ENCODE results near the gene CREB3. TPM values are rescaled to one million over a fixed set of nuclear protein-coding genes. Genes with fewer than 3 reads are reported as not detected.

CREB3 gene
- total RNA-seq, 1 experiment from 2014 or later = 26.5 TPM

GRCh38 chr9:35737143-35737542, 4.7 kb downstream of the CREB3 start:
- CTCF ChIA-PET = no interaction called here
- no peak overlapping the region for H3K27ac Mint-ChIP-seq (ENCODE audit: unreplicated experiment)
- TSS peak; percentile 25 for BruUV-seq (replicated peaks)
- TF ChIP-seq, protein P1, sequence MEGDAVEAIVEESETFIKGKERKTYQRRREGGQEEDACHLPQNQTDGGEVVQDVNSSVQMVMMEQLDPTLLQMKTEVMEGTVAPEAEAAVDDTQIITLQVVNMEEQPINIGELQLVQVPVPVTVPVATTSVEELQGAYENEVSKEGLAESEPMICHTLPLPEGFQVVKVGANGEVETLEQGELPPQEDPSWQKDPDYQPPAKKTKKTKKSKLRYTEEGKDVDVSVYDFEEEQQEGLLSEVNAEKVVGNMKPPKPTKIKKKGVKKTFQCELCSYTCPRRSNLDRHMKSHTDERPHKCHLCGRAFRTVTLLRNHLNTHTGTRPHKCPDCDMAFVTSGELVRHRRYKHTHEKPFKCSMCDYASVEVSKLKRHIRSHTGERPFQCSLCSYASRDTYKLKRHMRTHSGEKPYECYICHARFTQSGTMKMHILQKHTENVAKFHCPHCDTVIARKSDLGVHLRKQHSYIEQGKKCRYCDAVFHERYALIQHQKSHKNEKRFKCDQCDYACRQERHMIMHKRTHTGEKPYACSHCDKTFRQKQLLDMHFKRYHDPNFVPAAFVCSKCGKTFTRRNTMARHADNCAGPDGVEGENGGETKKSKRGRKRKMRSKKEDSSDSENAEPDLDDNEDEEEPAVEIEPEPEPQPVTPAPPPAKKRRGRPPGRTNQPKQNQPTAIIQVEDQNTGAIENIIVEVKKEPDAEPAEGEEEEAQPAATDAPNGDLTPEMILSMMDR (IDR thresholded peaks at IDR 0.05; ENCODE audit: unreplicated experiment) = no peak
- peaks cover 45% of the 10 kb centered on the region for H3K36me3 Mint-ChIP-seq (ENCODE audit: insufficient read depth, unreplicated experiment)
- H3K27me3 Mint-ChIP-seq (ENCODE audit: unreplicated experiment) = no peaks in the 10 kb centered on the region
- DNase-seq = no peak
- H3K4me3 Mint-ChIP-seq (ENCODE audit: low read depth, unreplicated experiment) = no peak overlapping the region
- no peaks in the 10 kb centered on the region for H3K9me3 Mint-ChIP-seq (ENCODE audit: low read depth, unreplicated experiment)
- intact Hi-C loops (cut with micrococcal nuclease; ENCODE audit: unreplicated experiment) = loop anchor here (10.0 kb wide), 2 partner anchors 72 to 78 kb away; partner anchors contain the start of genes ARHGEF39, HINT2 and SPAG8
- H3K4me1 Mint-ChIP-seq (ENCODE audit: low read depth, unreplicated experiment) = no peaks in the 10 kb centered on the region

GRCh38 chr9:35738186-35738585, 5.7 kb downstream of the CREB3 start:
- no peak overlapping the region for H3K27ac Mint-ChIP-seq (ENCODE audit: unreplicated experiment)
- TF ChIP-seq, protein P1 (IDR thresholded peaks at IDR 0.05; ENCODE audit: unreplicated experiment) = no peak
- intact Hi-C loops (cut with micrococcal nuclease; ENCODE audit: unreplicated experiment) = loop anchor here (10.0 kb wide), 2 partner anchors 73 to 77 kb away; partner anchors contain the start of genes ARHGEF39, HINT2 and SPAG8
- no peaks in the 10 kb centered on the region for H3K9me3 Mint-ChIP-seq (ENCODE audit: low read depth, unreplicated experiment)
- no peaks in the 10 kb centered on the region for H3K27me3 Mint-ChIP-seq (ENCODE audit: unreplicated experiment)
- H3K4me3 Mint-ChIP-seq (ENCODE audit: low read depth, unreplicated experiment) = no peak overlapping the region
- DNase-seq = no peak
- CTCF ChIA-PET = no interaction called here
- H3K36me3 Mint-ChIP-seq (ENCODE audit: insufficient read depth, unreplicated experiment) = peaks cover 37% of the 10 kb centered on the region
- no TSS peak for BruUV-seq (replicated peaks)
- H3K4me1 Mint-ChIP-seq (ENCODE audit: low read depth, unreplicated experiment) = no peaks in the 10 kb centered on the region

GRCh38 chr9:35738924-35739323, 6.5 kb downstream of the CREB3 start:
- DNase-seq = no peak
- BruUV-seq (replicated peaks) = no TSS peak
- Mint-ChIP-seq H3K27me3 (ENCODE audit: unreplicated experiment) (no peaks in the 10 kb centered on the region), H3K27ac (ENCODE audit: unreplicated experiment) (no peak overlapping the region), H3K36me3 (ENCODE audit: insufficient read depth, unreplicated experiment) (peaks cover 41% of the 10 kb centered on the region), H3K4me1 (ENCODE audit: low read depth, unreplicated experiment) (no peaks in the 10 kb centered on the region), H3K4me3 (ENCODE audit: low read depth, unreplicated experiment) (no peak overlapping the region), H3K9me3 (ENCODE audit: low read depth, unreplicated experiment) (no peaks in the 10 kb centered on the region)
- CTCF ChIA-PET = no interaction called here
- intact Hi-C loops (cut with micrococcal nuclease; ENCODE audit: unreplicated experiment) = loop anchor here (10.0 kb wide), 2 partner anchors 74 to 76 kb away; partner anchors contain the start of genes ARHGEF39, HINT2 and SPAG8
- TF ChIP-seq, protein P1 (IDR thresholded peaks at IDR 0.05; ENCODE audit: unreplicated experiment) = no peak

- H3K4me3 Mint-ChIP-seq (ENCODE audit: low read depth, unreplicated experiment) = no peak overlapping the region
- H3K27me3 Mint-ChIP-seq (ENCODE audit: unreplicated experiment) = no peaks in the 10 kb centered on the region
- no peaks in the 10 kb centered on the region for H3K4me1 Mint-ChIP-seq (ENCODE audit: low read depth, unreplicated experiment)
- DNase-seq = no peak
- H3K36me3 Mint-ChIP-seq (ENCODE audit: insufficient read depth, unreplicated experiment) = peaks cover 36% of the 10 kb centered on the region
- BruUV-seq (replicated peaks) = no TSS peak
- TF ChIP-seq, protein P1 (IDR thresholded peaks at IDR 0.05; ENCODE audit: unreplicated experiment) = no peak
- intact Hi-C loops (cut with micrococcal nuclease; ENCODE audit: unreplicated experiment) = no loop called here
- CTCF ChIA-PET = interaction anchor here (0.6 kb wide), 1 partner anchor 1285 kb away, joined by 6 read pairs; no protein-coding TSS in a partner anchor
- no peaks in the 10 kb centered on the region for H3K9me3 Mint-ChIP-seq (ENCODE audit: low read depth, unreplicated experiment)
- H3K27ac Mint-ChIP-seq (ENCODE audit: unreplicated experiment) = no peak overlapping the region
Measured at GRCh38 chr9:35740243-35740642, 7.8 kb downstream of the CREB3 start.

Data from Calu3 (cell line).